GM23338 (cell line): Measurements from ENCODE around the gene GTF3C2. TPM values are rescaled to one million over a fixed set of nuclear protein-coding genes. Genes with fewer than 3 reads are reported as not detected.

ENCODE experiments used
- ATAC-seq: fragments of 200-7000 bp; cut with Tn5 transposase; 3 replicates; pipeline ENCODE4 v1.9.1; 2020
- DNase-seq: peaks from one replicate; pipeline ENCODE4 v3.0.0-alpha.2; 2015; ENCODE audit warnings: low spot score
- H2AFZ ChIP-seq: fragments of 200-600 bp; sonication (generic); 2 replicates; pipeline ENCODE4 v1.8.0; 2016; ENCODE audit warnings: antibody characterized with exemption, mild to moderate bottlenecking, moderate library complexity
- H3F3A ChIP-seq: fragments of 200-600 bp; sonication (generic); replicated peaks from 2 replicates; pipeline ENCODE4 v1.8.0; 2017; ENCODE audit warnings: antibody characterized with exemption, mixed run types, low read depth
- H3K27ac ChIP-seq: fragments of 200-600 bp; sonication (generic); 2 replicates; pipeline ENCODE4 v1.6.1; 2016; ENCODE audit warnings: low read depth
- H3K27me3 ChIP-seq: fragments of 200-600 bp; sonication (generic); 2 replicates; pipeline ENCODE4 v1.8.0; 2016; ENCODE audit warnings: mild to moderate bottlenecking, mixed run types, moderate library complexity; ENCODE audit not compliant: insufficient read depth
- H3K36me3 ChIP-seq: fragments of 200-600 bp; sonication (generic); 2 replicates; pipeline ENCODE4 v1.8.0; 2016; ENCODE audit warnings: mild to moderate bottlenecking; ENCODE audit not compliant: insufficient read depth
- H3K4me1 ChIP-seq: fragments of 200-600 bp; sonication (generic); 2 replicates; pipeline ENCODE4 v1.8.0; 2016; ENCODE audit warnings: mild to moderate bottlenecking, moderate library complexity; ENCODE audit not compliant: insufficient read depth
- H3K4me2 ChIP-seq: fragments of 200-600 bp; sonication (generic); 2 replicates; pipeline ENCODE4 v1.7.1; 2017; ENCODE audit warnings: mixed run types
- H3K4me3 ChIP-seq: fragments of 200-600 bp; sonication (generic); 2 replicates; pipeline ENCODE4 v1.6.1; 2016; ENCODE audit warnings: mixed run types
- H3K79me2 ChIP-seq: fragments of 200-600 bp; sonication (generic); replicated peaks from 2 replicates; pipeline ENCODE4 v1.8.0; 2017; ENCODE audit warnings: mild to moderate bottlenecking; ENCODE audit not compliant: insufficient read depth
- H3K9me2 ChIP-seq: fragments of 200-600 bp; sonication (generic); 2 replicates; pipeline ENCODE4 v1.8.0; 2017; ENCODE audit not compliant: insufficient read depth
- H4K20me1 ChIP-seq: fragments of 200-600 bp; sonication (generic); replicated peaks from 2 replicates; pipeline ENCODE4 v1.8.0; 2017; ENCODE audit warnings: mild to moderate bottlenecking; ENCODE audit not compliant: insufficient read depth
- H3K27ac Mint-ChIP-seq: 2 replicates; pipeline ENCODE4 v1.8.0; 2020; ENCODE audit warnings: inconsistent platforms, mild to moderate bottlenecking, moderate library complexity, mixed read lengths
- H3K27me3 Mint-ChIP-seq: 3 replicates; pipeline ENCODE4 v1.8.0; 2022; ENCODE audit warnings: low read depth, mild to moderate bottlenecking, moderate library complexity, mixed read lengths, inconsistent platforms; ENCODE audit not compliant: insufficient read depth, poor library complexity
- H3K36me3 Mint-ChIP-seq: 3 replicates; pipeline ENCODE4 v1.8.0; 2021; ENCODE audit warnings: low read depth, mild to moderate bottlenecking, inconsistent platforms, moderate library complexity, mixed read lengths
- H3K4me1 Mint-ChIP-seq: 3 replicates; pipeline ENCODE4 v1.8.0; 2020; ENCODE audit warnings: mild to moderate bottlenecking, inconsistent platforms, mixed read lengths
- H3K4me3 Mint-ChIP-seq: 3 replicates; pipeline ENCODE4 v1.8.0; 2021; ENCODE audit warnings: moderate library complexity, mild to moderate bottlenecking, inconsistent platforms, mixed read lengths
- H3K9me3 Mint-ChIP-seq: 3 replicates; pipeline ENCODE4 v1.8.0; 2020; ENCODE audit warnings: moderate library complexity, mild to moderate bottlenecking, inconsistent platforms, mixed read lengths
- CREB1 ChIP-seq: fragments of 250-450 bp; sonication (Bioruptor Pico); IDR thresholded peaks from 2 replicates; pipeline ENCODE4 v1.5.0; 2020; ENCODE audit warnings: low read depth, mild to moderate bottlenecking, moderate library complexity
- EZH2 ChIP-seq: fragments of 200-600 bp; sonication (generic); IDR thresholded peaks from one replicate; pipeline ENCODE4 v1.8.0; 2017; ENCODE audit warnings: antibody characterized with exemption, mild to moderate bottlenecking, low read depth; ENCODE audit not compliant: unreplicated experiment
- EZH2phosphoT487 ChIP-seq: fragments of 200-600 bp; sonication (generic); IDR thresholded peaks from one replicate; pipeline ENCODE4 v1.8.1; 2018; ENCODE audit warnings: antibody characterized with exemption; ENCODE audit not compliant: unreplicated experiment
- JUNB ChIP-seq: IDR thresholded peaks from one replicate; pipeline ENCODE4 v1.6.1; 2016; ENCODE audit warnings: antibody characterized with exemption; ENCODE audit not compliant: unreplicated experiment
- NANOG ChIP-seq: IDR thresholded peaks from 2 replicates; pipeline ENCODE4 v1.6.1; 2016; ENCODE audit warnings: antibody characterized with exemption, borderline replicate concordance
- POLR2AphosphoS5 ChIP-seq: IDR thresholded peaks from 2 replicates; pipeline ENCODE4 v1.6.1; 2016; ENCODE audit warnings: antibody characterized with exemption, low read depth
- STAT1 ChIP-seq: IDR thresholded peaks from one replicate; pipeline ENCODE4 v1.6.1; 2016; ENCODE audit warnings: antibody characterized with exemption; ENCODE audit not compliant: unreplicated experiment
- ZNF114 ChIP-seq: fragments of 250-450 bp; sonication (Bioruptor Pico); IDR thresholded peaks from 2 replicates; pipeline ENCODE4 v1.5.0; 2020; ENCODE audit warnings: mild to moderate bottlenecking, moderate library complexity
- ZNF331 ChIP-seq: fragments of 250-450 bp; sonication (Bioruptor Pico); IDR thresholded peaks from 2 replicates; pipeline ENCODE4 v1.5.0; 2020; ENCODE audit warnings: low read depth, mild to moderate bottlenecking, moderate library complexity
- polyA plus RNA-seq: library from polyadenylated mRNA; unstranded; fragments of >200 nt; fragmentation: Nextera tagmentation; extraction: Ambion mirVana; gene quantifications from 2 replicates; pipeline ENCODE4 v1.2.1, GENCODE V29; 2016
- total RNA-seq: library from RNA; depleted of rRNA; stranded (reverse); fragments of >200 nt; shearing (Covaris generic); gene quantifications from 2 replicates; pipeline ENCODE4 v1.2.3, GENCODE V29; 2014
- TF ChIP-seq, protein P1 (sequence below), 2 experiments: fragments of 200-600 bp in 1 of 2; sonication (generic) in 1 of 2; conservative IDR thresholded peaks; 2 replicates each; pipeline versions ENCODE4 v1.5.1 to v1.6.1; 2016 to 2017; ENCODE audit warnings: antibody characterized with exemption in 2 of 2, low read depth in 2 of 2, mild to moderate bottlenecking in 2 of 2, moderate library complexity in 1 of 2
- TF ChIP-seq, protein P2 (sequence below): IDR thresholded peaks from 2 replicates; pipeline ENCODE4 v1.6.1; 2016; ENCODE audit warnings: antibody characterized with exemption
- TF ChIP-seq, protein P3 (sequence below): fragments of 250-450 bp; sonication (Bioruptor Pico); IDR thresholded peaks from 2 replicates; pipeline ENCODE4 v1.5.0; 2020; ENCODE audit warnings: mild to moderate bottlenecking, moderate library complexity
- TF ChIP-seq, protein P4 (sequence below): IDR thresholded peaks from one replicate; pipeline ENCODE4 v1.6.1; 2018; ENCODE audit warnings: antibody characterized with exemption; ENCODE audit not compliant: unreplicated experiment

Gene GTF3C2
- total and polyA plus RNA-seq, 2 experiments from 2014 or later: 69.1 to 118 TPM

DNA sequence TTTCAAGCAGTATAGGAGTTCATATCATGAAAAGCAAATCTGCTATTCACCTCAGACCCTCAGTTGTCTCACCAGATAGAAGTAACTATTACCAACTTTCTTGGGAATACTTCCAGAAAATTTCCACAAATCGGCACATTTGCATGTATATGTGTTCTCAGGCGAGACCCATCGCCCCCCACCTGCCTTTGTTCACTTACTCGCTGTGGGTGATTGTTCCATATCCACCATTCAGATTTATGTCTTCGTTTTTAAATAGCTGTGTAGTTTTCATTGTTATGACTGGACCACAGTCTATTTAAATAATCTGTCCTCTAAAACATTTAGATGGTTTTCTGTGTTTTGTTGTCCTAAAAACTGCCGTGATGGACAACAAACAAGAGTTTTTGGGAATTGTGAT lies 71.1 kb downstream of the GTF3C2 start:
- H3K27me3 Mint-ChIP-seq: peaks cover 17% of the 10 kb centered on the region
- TF ChIP-seq, protein P1, sequence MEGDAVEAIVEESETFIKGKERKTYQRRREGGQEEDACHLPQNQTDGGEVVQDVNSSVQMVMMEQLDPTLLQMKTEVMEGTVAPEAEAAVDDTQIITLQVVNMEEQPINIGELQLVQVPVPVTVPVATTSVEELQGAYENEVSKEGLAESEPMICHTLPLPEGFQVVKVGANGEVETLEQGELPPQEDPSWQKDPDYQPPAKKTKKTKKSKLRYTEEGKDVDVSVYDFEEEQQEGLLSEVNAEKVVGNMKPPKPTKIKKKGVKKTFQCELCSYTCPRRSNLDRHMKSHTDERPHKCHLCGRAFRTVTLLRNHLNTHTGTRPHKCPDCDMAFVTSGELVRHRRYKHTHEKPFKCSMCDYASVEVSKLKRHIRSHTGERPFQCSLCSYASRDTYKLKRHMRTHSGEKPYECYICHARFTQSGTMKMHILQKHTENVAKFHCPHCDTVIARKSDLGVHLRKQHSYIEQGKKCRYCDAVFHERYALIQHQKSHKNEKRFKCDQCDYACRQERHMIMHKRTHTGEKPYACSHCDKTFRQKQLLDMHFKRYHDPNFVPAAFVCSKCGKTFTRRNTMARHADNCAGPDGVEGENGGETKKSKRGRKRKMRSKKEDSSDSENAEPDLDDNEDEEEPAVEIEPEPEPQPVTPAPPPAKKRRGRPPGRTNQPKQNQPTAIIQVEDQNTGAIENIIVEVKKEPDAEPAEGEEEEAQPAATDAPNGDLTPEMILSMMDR (conservative IDR thresholded peaks at IDR 0.05; ENCODE audit: low read depth in 2 of 2): no peak
- no peak for TF ChIP-seq CREB1 (CRISPR knock-in tag)
- no peak for TF ChIP-seq JUNB
- TF ChIP-seq ZNF114 (CRISPR knock-in tag): no peak
- no peak for TF ChIP-seq EZH2
- no peak for TF ChIP-seq EZH2phosphoT487
- TF ChIP-seq POLR2AphosphoS5: no peak
- TF ChIP-seq, protein P2, sequence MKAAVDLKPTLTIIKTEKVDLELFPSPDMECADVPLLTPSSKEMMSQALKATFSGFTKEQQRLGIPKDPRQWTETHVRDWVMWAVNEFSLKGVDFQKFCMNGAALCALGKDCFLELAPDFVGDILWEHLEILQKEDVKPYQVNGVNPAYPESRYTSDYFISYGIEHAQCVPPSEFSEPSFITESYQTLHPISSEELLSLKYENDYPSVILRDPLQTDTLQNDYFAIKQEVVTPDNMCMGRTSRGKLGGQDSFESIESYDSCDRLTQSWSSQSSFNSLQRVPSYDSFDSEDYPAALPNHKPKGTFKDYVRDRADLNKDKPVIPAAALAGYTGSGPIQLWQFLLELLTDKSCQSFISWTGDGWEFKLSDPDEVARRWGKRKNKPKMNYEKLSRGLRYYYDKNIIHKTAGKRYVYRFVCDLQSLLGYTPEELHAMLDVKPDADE: no peak
- TF ChIP-seq, protein P3, sequence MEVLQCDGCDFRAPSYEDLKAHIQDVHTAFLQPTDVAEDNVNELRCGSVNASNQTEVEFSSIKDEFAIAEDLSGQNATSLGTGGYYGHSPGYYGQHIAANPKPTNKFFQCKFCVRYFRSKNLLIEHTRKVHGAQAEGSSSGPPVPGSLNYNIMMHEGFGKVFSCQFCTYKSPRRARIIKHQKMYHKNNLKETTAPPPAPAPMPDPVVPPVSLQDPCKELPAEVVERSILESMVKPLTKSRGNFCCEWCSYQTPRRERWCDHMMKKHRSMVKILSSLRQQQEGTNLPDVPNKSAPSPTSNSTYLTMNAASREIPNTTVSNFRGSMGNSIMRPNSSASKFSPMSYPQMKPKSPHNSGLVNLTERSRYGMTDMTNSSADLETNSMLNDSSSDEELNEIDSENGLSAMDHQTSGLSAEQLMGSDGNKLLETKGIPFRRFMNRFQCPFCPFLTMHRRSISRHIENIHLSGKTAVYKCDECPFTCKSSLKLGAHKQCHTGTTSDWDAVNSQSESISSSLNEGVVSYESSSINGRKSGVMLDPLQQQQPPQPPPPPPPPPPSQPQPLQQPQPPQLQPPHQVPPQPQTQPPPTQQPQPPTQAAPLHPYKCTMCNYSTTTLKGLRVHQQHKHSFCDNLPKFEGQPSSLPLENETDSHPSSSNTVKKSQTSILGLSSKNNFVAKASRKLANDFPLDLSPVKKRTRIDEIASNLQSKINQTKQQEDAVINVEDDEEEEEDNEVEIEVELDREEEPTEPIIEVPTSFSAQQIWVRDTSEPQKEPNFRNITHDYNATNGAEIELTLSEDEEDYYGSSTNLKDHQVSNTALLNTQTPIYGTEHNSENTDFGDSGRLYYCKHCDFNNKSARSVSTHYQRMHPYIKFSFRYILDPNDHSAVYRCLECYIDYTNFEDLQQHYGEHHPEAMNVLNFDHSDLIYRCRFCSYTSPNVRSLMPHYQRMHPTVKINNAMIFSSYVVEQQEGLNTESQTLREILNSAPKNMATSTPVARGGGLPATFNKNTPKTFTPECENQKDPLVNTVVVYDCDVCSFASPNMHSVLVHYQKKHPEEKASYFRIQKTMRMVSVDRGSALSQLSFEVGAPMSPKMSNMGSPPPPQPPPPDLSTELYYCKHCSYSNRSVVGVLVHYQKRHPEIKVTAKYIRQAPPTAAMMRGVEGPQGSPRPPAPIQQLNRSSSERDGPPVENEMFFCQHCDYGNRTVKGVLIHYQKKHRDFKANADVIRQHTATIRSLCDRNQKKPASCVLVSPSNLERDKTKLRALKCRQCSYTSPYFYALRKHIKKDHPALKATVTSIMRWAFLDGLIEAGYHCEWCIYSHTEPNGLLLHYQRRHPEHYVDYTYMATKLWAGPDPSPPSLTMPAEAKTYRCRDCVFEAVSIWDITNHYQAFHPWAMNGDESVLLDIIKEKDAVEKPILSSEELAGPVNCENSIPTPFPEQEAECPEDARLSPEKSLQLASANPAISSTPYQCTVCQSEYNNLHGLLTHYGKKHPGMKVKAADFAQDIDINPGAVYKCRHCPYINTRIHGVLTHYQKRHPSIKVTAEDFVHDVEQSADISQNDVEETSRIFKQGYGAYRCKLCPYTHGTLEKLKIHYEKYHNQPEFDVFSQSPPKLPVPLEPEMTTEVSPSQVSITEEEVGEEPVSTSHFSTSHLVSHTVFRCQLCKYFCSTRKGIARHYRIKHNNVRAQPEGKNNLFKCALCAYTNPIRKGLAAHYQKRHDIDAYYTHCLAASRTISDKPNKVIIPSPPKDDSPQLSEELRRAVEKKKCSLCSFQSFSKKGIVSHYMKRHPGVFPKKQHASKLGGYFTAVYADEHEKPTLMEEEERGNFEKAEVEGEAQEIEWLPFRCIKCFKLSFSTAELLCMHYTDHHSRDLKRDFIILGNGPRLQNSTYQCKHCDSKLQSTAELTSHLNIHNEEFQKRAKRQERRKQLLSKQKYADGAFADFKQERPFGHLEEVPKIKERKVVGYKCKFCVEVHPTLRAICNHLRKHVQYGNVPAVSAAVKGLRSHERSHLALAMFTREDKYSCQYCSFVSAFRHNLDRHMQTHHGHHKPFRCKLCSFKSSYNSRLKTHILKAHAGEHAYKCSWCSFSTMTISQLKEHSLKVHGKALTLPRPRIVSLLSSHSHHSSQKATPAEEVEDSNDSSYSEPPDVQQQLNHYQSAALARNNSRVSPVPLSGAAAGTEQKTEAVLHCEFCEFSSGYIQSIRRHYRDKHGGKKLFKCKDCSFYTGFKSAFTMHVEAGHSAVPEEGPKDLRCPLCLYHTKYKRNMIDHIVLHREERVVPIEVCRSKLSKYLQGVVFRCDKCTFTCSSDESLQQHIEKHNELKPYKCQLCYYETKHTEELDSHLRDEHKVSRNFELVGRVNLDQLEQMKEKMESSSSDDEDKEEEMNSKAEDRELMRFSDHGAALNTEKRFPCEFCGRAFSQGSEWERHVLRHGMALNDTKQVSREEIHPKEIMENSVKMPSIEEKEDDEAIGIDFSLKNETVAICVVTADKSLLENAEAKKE (CRISPR knock-in tag): no peak
- TF ChIP-seq, protein P4, sequence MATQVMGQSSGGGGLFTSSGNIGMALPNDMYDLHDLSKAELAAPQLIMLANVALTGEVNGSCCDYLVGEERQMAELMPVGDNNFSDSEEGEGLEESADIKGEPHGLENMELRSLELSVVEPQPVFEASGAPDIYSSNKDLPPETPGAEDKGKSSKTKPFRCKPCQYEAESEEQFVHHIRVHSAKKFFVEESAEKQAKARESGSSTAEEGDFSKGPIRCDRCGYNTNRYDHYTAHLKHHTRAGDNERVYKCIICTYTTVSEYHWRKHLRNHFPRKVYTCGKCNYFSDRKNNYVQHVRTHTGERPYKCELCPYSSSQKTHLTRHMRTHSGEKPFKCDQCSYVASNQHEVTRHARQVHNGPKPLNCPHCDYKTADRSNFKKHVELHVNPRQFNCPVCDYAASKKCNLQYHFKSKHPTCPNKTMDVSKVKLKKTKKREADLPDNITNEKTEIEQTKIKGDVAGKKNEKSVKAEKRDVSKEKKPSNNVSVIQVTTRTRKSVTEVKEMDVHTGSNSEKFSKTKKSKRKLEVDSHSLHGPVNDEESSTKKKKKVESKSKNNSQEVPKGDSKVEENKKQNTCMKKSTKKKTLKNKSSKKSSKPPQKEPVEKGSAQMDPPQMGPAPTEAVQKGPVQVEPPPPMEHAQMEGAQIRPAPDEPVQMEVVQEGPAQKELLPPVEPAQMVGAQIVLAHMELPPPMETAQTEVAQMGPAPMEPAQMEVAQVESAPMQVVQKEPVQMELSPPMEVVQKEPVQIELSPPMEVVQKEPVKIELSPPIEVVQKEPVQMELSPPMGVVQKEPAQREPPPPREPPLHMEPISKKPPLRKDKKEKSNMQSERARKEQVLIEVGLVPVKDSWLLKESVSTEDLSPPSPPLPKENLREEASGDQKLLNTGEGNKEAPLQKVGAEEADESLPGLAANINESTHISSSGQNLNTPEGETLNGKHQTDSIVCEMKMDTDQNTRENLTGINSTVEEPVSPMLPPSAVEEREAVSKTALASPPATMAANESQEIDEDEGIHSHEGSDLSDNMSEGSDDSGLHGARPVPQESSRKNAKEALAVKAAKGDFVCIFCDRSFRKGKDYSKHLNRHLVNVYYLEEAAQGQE: no peak
- TF ChIP-seq ZNF331 (CRISPR knock-in tag): no peak
- no peak for TF ChIP-seq STAT1
- no peak for TF ChIP-seq NANOG
- Histone ChIP-seq H3K4me3 (no peak overlapping the region), H4K20me1 (no peaks in the 10 kb centered on the region), H3K27me3 (no peaks in the 10 kb centered on the region), H3K27ac (no peak overlapping the region), H3K79me2 (no peaks in the 10 kb centered on the region), H3K4me1 (peaks cover 27% of the 10 kb centered on the region), H3K36me3 (no peaks in the 10 kb centered on the region), H3K9me2 (peaks cover 4% of the 10 kb centered on the region; the same call in 1 of the 2 replicates), H2AFZ (no peak overlapping the region), H3F3A (peaks cover 13% of the 10 kb centered on the region), H3K4me2 (no peak overlapping the region)
- H3K9me3 Mint-ChIP-seq: no peaks in the 10 kb centered on the region
- H3K4me3 Mint-ChIP-seq: no peak overlapping the region
- peaks cover 43% of the 10 kb centered on the region for H3K4me1 Mint-ChIP-seq
- H3K36me3 Mint-ChIP-seq: no peaks in the 10 kb centered on the region
- ATAC-seq: no peak
- no peak for DNase-seq
- H3K27ac Mint-ChIP-seq: no peak overlapping the region
